Kidney (tissue), 14 donors: ENCODE results near the gene SMURF1. TPM values are rescaled to one million over a fixed set of nuclear protein-coding genes. Genes with fewer than 3 reads are reported as not detected.

Experiments used
- DNase-seq, 5 donors: peaks; one replicate each; pipeline ENCODE4 v3.0.0-alpha.2; 2013 to 2020
- FAIRE-seq: peaks from 2 replicates; lab custom pipeline; 2012; peaks lifted over from hg19 to GRCh38; lab: Jason Lieb, UNC
- H3K27ac ChIP-seq, 2 donors: one replicate each; pipeline ENCODE4 v1.7.0; 2013; ENCODE audit warnings: low read depth in 2 of 2, low read length in 2 of 2, inconsistent platforms in 1 of 2
- H3K27me3 ChIP-seq: one replicate; pipeline ENCODE4 v1.7.1; 2013; ENCODE audit warnings: low read length, inconsistent platforms; ENCODE audit not compliant: control insufficient read depth, insufficient read depth
- H3K36me3 ChIP-seq, 3 donors: one replicate each; pipeline versions ENCODE4 v1.7.0 to v1.7.1; 2013; ENCODE audit warnings: low read length in 3 of 3, control low read depth in 1 of 3, inconsistent platforms in 1 of 3; ENCODE audit not compliant: insufficient read depth in 3 of 3, control insufficient read depth in 2 of 3
- H3K4me1 ChIP-seq, 3 donors: one replicate each; pipeline versions ENCODE4 v1.7.0 to v1.7.1; 2013; ENCODE audit warnings: low read length in 3 of 3, inconsistent platforms in 1 of 3, low read depth in 1 of 3; ENCODE audit not compliant: control insufficient read depth in 2 of 3, insufficient read depth in 2 of 3
- H3K4me3 ChIP-seq, 3 donors: one replicate each; pipeline versions ENCODE4 v1.7.0 to v1.8.1; 2013; ENCODE audit warnings: low read length in 3 of 3, control low read depth in 1 of 3, inconsistent platforms in 1 of 3
- H3K9ac ChIP-seq, 3 donors: one replicate each; pipeline versions ENCODE4 v1.7.0 to v1.7.1; 2013; ENCODE audit warnings: low read length in 3 of 3, control low read depth in 1 of 3, inconsistent platforms in 1 of 3
- H3K9me3 ChIP-seq, 3 donors: one replicate each; pipeline versions ENCODE4 v1.7.0 to v1.7.1; 2013; ENCODE audit warnings: low read length in 3 of 3, control low read depth in 1 of 3, inconsistent platforms in 1 of 3; ENCODE audit not compliant: control insufficient read depth in 2 of 3, insufficient read depth in 1 of 3
- intact Hi-C: fragments of 100-400 bp; cut with DNase I; formaldehyde crosslinking; loops from one replicate; pipeline ENCODE4 v1.11.1; 2022
- polyA plus RNA-seq: library from polyadenylated mRNA; stranded (reverse); fragments of 350-450 nt; fragmentation: Illumina TruSeq; extraction: RNeasy Lipid Tissue Mini Kit (QIAGEN cat#74804); gene quantifications from one replicate; pipeline ENCODE4 v1.2.3, GENCODE V29; 2014; ENCODE audit warnings: low read depth, low replicate concordance; ENCODE audit not compliant: insufficient read depth
- total RNA-seq: library from RNA; stranded (reverse); fragmentation: NEBNext Ultra II Directional; extraction: Animal tissue kit (Norgen Biotek cat#: 25700); gene quantifications from one replicate; pipeline ENCODE4 v1.2.1, GENCODE V29; 2021
- TF ChIP-seq, protein P1 (sequence below): IDR thresholded peaks from 3 replicates; pipeline ENCODE4 v1.5.1; 2012; ENCODE audit warnings: mild to moderate bottlenecking, moderate library complexity, borderline replicate concordance; ENCODE audit not compliant: insufficient read depth; ENCODE audit errors: extremely low read depth
- donor health status: control.
- donor health status: control.
- donor health status: control.
- donor health status: control.
- donor health status: control.
- donor health status: DM: yes; HTN: yes; CAD: no.
- donor health status: Normal renal cell carcinoma (clear cell type).

The SMURF1 gene
- total and polyA plus RNA-seq, 2 donors from 2014 or later, result 6.3 to 29.8 TPM

DNA sequence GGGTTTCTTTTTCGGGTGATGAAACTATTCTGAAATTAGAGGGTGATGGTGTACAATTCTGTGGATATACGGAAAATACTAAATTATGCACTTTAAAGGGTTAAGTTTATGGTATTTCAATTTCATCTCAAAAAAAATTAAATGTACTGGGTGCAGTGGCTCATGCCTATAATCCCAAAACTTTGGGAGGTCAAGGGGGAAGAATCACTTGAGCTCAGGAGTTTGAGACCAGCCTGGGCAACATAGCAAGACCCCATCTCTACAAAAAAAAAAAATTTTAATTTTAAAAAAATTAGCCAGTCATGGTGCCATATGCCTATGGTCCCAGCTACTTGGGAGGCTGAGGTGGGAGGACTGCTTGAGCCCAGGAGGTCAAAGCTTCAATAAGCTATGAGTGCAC is 57.0 kb downstream of the SMURF1 start:
- peaks cover 0 to 8% (median 0%) of the 10 kb centered on the region in 3 donors for H3K4me1 ChIP-seq
- FAIRE-seq (no peak), DNase-seq (no peak)
- no peaks in the 10 kb centered on the region for H3K36me3 ChIP-seq
- H3K27me3 ChIP-seq, result no peaks in the 10 kb centered on the region
- TF ChIP-seq, protein P1, sequence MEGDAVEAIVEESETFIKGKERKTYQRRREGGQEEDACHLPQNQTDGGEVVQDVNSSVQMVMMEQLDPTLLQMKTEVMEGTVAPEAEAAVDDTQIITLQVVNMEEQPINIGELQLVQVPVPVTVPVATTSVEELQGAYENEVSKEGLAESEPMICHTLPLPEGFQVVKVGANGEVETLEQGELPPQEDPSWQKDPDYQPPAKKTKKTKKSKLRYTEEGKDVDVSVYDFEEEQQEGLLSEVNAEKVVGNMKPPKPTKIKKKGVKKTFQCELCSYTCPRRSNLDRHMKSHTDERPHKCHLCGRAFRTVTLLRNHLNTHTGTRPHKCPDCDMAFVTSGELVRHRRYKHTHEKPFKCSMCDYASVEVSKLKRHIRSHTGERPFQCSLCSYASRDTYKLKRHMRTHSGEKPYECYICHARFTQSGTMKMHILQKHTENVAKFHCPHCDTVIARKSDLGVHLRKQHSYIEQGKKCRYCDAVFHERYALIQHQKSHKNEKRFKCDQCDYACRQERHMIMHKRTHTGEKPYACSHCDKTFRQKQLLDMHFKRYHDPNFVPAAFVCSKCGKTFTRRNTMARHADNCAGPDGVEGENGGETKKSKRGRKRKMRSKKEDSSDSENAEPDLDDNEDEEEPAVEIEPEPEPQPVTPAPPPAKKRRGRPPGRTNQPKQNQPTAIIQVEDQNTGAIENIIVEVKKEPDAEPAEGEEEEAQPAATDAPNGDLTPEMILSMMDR, result no peak
- H3K27ac ChIP-seq, result no peak overlapping the region
- no peak overlapping the region for H3K4me3 ChIP-seq
- intact Hi-C loops, result no loop called here
- no peak overlapping the region for H3K9ac ChIP-seq
- no peaks in the 10 kb centered on the region for H3K9me3 ChIP-seq

DNA sequence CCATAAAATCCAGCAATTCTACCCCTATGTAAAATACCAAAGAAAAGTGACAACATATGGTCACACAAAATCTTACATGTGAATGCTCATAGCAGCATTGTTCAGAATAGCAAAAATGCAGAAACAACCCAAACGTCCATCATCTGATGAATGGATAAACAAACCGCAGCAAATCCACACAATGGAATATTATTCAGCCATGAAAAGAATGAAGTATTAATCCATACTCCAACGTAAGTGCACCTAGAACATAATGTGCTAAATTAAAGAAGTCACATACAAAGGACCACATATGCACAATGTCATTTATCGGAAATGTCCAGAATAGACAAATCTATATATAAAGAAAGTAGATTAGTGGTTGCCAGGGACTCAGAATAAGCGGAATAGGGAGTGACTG is 57.4 kb downstream of the SMURF1 start:
- no peaks in the 10 kb centered on the region for H3K36me3 ChIP-seq
- TF ChIP-seq, protein P1, result no peak
- H3K4me1 ChIP-seq, result peaks cover 0 to 8% (median 0%) of the 10 kb centered on the region in 3 donors
- DNase-seq (no peak), FAIRE-seq (no peak)
- H3K9me3 ChIP-seq, result no peaks in the 10 kb centered on the region
- no peak overlapping the region for H3K27ac ChIP-seq
- H3K27me3 ChIP-seq, result no peaks in the 10 kb centered on the region
- intact Hi-C loops, result no loop called here
- H3K9ac ChIP-seq, result no peak overlapping the region
- no peak overlapping the region for H3K4me3 ChIP-seq

DNA sequence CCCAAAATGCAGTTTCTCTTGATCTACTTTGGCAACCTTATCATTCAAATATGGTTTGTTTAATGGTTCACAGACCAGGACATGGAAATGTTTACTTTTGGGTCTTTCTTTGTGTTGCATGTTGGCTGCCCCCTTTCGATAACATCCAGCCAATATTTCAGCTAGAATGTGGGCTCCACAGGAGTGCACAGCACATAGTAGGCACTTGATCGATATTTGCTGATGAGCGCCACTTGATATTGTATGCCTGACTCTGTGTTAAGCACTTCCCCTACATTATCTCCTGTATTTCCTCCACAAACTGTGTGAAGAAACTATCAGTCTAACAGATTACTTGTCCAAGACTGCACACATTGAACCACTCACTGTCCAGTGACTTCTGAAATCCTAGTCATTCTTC is 60.2 kb downstream of the SMURF1 start:
- Histone ChIP-seq H3K4me1 (peaks cover 0 to 8% (median 4%) of the 10 kb centered on the region in 3 donors), H3K4me3 (no peak overlapping the region), H3K9ac (no peak overlapping the region), H3K36me3 (no peaks in the 10 kb centered on the region), H3K9me3 (no peaks in the 10 kb centered on the region), H3K27me3 (no peaks in the 10 kb centered on the region), H3K27ac (no peak overlapping the region)
- TF ChIP-seq, protein P1, result no peak
- intact Hi-C loops, result no loop called here
- DNase-seq, result no peak
- no peak for FAIRE-seq

DNA sequence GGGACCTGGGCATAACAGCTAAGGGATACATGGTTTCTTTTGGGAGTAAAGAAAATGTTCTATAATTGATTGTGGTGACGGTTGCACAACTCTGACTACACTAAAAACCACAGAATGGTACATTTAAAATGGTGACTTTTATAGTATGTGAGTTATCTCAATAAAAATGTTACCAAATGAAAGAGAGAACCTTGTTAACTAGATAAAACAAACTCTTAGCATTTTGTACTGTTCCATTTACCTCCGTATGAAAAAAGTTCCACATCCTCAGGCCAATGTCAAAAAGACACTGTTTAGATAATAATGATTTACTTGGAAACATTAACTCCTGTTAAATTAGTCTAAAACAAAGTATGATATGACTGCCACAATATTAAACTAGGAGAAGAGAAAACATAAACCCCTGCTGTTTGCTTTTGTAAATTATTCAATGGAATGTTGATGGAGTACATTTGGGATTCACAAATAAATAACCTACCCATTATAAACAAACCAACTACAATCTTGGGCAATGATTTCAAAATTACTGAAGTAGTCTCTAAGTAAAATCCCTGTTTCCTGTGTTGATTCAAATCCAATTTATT is 60.7 kb downstream of the SMURF1 start:
- H3K27me3 ChIP-seq, result no peaks in the 10 kb centered on the region
- TF ChIP-seq, protein P1, result no peak
- H3K4me1 ChIP-seq, result peaks cover 0 to 8% (median 4%) of the 10 kb centered on the region in 3 donors

More for the DNA sequence above, 60.7 kb downstream of the SMURF1 start:
- intact Hi-C loops, result no loop called here
- Histone ChIP-seq H3K36me3 (no peaks in the 10 kb centered on the region), H3K4me3 (no peak overlapping the region), H3K9ac (no peak overlapping the region), H3K27ac (no peak overlapping the region), H3K9me3 (no peaks in the 10 kb centered on the region)
- DNase-seq, result no peak
- FAIRE-seq, result no peak
